Esophagus mucosa (tissue), 1 donor: ENCODE measurements around the gene NSD1. TPM values are rescaled to one million over a fixed set of nuclear protein-coding genes. Genes with fewer than 3 reads are reported as not detected.

Experiments
- ATAC-seq: fragments of 200-7000 bp; cut with Tn5 transposase; one replicate; pipeline ENCODE4 v1.9.1; 2020
- total RNA-seq: library from RNA; stranded (reverse); gene quantifications from one replicate; pipeline ENCODE4 v1.2.4, GENCODE V29; 2023
- donor health status: DM: yes; HTN: yes; CAD: no.

NSD1 gene
- 53.8 TPM for total RNA-seq

DNA sequence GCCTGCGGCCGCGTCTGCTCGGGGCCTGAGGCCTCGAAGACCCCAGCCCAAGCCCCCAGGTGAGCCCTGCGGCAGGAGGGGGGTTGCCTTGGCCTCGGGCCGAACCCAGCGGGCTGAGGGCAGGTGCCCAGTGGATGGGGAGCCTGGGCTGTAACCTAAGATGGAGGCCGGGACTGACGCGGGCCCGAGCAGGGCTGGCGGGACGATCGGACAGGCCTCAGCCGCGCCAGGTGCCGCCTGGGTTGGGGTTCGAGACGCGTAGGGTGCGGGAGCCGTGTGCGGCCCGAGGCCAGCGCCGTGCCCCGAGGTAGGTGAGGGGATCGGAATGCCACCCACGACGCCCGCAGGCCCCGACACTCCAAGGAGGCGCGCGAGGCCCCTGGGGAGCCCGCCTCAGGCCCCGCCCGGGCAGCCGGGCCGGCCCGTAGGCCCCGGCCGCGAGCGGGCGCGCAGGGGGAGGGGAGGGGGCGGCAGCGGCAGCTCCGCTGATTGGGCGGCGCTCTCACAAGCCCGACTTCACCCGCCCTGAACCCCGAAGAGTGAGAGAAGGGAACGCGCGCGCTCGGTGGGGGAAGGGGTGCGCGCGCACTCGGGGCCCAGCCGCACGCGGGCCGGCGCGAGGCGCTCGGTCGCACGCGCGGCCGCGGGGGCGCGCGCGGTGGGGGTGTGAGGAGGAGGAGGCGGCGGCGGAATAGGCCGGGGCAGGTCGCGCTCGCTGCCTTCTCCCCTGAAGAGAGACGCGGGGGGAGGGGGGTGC lies at the start of gene NSD1:
Gene NSD1 (plus strand): TSS at position 678 of the 757 bp plus-strand sequence. CDS start 1,331 bp downstream, outside the sequence.
- peak; percentile 90 for ATAC-seq

DNA sequence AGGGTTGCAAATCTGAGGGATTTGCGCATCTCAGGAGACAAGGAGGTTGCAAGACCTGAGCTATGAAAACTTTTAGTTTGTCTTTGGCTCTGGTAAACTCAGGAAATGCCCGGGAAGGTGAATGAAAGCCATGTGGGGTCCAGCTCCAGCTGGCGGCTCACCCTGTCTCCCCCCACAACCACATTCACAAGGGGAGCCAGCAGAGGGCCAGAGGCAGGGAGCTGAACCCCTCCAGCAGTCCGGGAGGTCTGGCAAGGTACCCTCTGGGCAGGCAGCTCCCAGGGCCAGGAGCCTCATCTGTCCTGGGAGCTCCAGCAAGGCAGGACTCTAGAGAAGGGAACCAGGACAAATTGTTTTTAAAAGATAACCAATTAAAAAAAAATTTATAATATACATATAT lies 49.4 kb upstream of the NSD1 start:
- ATAC-seq: no peak

- no peak for ATAC-seq
These were observed 47.5 kb upstream of the NSD1 start for GRCh38 chr5:177085985-177086653.

- peak; percentile 88 for ATAC-seq
These were observed 46.7 kb upstream of the NSD1 start, which contains the start of gene FGFR4 for GRCh38 chr5:177086654-177087397. TSS of gene FGFR4 (plus strand) at chr5:177086915. CDS start at chr5:177089603, 2,688 bp downstream.

- no peak for ATAC-seq
These were observed 46.1 kb upstream of the NSD1 start for GRCh38 chr5:177087398-177088005.

DNA sequence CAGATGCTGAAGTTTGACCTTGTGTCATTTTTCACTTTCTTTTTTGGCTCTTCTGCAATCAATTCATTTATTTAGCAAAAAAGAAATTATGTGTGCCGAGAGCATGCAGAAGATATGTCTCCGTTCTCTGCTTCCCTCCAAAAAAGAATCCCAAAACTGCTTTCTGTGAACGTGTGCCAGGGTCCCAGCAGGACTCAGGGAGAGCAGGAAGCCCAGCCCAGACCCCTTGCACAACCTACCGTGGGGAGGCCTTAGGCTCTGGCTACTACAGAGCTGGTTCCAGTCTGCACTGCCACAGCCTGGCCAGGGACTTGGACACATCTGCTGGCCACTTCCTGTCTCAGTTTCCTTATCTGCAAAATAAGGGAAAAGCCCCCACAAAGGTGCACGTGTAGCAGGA lies 44.4 kb upstream of the NSD1 start:
- no peak for ATAC-seq

- no peak for ATAC-seq
These were observed 43.5 kb upstream of the NSD1 start for GRCh38 chr5:177089825-177090641.

DNA sequence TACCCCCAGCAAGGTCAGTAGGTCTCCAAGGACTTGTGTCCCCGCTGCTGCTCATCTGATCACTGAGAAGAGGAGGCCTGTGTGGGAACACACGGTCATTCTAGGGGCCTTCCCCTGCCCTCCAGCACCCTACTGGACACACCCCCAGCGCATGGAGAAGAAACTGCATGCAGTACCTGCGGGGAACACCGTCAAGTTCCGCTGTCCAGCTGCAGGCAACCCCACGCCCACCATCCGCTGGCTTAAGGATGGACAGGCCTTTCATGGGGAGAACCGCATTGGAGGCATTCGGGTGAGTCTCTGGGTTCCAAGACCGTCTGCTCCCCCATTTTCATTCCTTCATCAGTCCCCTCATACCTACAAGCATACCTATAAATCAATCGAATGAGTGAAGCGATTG lies 42.8 kb upstream of the NSD1 start:
- ATAC-seq: no peak

GRCh38 chr5:177091232-177091631 lies 42.3 kb upstream of the NSD1 start:
- ATAC-seq: no peak

DNA sequence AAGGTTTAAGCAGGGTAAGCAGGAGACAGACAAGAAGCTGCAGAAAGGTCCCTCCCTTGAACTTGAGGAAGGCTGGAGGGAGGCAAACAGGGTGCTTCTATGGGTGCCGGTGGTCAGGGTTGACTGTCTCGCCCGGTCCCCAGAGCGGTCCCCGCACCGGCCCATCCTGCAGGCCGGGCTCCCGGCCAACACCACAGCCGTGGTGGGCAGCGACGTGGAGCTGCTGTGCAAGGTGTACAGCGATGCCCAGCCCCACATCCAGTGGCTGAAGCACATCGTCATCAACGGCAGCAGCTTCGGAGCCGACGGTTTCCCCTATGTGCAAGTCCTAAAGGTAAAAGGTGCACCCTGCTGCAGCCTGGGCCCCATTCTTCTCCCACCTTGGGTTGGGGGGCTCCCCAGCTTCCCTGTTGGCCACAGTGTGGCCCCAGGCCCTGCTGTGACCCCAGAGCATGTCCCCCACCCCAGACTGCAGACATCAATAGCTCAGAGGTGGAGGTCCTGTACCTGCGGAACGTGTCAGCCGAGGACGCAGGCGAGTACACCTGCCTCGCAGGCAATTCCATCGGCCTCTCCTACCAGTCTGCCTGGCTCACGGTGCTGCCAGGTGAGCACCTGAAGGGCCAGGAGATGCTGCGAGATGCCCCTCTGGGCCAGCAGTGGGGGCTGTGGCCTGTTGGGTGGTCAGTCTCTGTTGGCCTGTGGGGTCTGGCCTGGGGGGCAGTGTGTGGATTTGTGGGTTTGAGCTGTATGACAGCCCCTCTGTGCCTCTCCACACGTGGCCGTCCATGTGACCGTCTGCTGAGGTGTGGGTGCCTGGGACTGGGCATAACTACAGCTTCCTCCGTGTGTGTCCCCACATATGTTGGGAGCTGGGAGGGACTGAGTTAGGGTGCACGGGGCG lies 41.1 kb upstream of the NSD1 start:
- ATAC-seq: no peak

- no peak for ATAC-seq
These were observed 40.4 kb upstream of the NSD1 start for GRCh38 chr5:177093082-177093712.

DNA sequence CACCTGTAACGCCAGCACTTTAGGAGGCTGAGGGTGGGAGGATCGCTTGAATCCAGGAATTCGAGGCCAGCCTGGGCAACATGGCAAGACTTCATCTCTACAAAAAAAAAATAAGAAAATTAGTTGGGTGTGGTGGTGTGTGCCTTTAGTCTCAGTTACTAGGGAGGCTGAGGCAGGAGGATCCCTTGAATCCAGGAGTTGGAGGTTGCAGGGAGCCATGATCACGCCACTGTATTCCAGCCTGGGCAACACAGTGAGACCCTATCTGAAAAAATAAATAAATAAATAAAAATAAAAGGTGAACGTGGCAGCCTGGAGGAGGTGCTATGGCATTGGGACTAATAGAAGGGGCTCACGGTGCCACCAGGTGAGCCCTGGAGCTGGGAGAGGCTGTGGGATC lies 39.8 kb upstream of the NSD1 start:
- ATAC-seq: no peak

DNA sequence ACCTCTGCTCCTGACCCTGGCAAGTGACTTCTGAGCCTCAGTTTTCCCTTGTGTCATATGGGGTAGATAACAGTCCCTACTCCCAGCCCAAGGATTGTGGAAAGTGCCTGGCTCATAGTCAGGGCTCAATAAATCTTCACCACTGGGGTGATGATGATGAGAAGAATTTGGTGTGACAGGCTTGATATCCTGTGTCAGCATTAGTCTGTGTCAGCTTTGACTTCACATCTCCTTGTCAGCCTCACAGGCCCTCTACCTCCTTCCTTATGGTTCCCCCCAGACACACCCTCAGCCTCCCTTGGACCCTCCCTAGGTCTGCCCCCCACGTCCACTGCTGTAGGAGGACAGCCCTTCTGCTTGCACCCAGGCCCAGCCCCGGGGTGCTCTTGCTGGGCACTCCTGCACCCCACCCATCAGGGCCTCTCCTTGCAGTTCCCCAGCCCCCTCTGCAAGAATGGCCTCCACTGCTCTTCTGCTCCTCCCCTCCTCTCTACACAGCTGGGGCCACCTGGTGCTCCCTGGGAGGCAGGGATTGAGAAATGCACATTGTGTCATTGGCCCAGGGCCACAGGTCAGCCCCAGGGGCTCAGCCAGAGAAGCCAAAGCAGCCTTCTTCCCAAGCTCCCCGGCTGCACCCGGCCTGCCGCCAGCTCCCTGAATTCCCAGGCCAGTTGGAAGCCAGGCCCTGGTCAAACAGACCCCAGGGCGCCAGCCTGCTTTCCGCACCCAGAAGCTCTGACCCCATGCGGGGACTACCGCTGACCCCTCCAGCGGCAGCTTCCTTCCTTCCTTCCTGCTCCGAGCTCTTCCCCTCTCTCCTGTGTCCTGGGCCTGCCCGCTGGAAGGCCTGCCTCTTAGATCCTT lies 39.1 kb upstream of the NSD1 start:
- no peak for ATAC-seq

- no peak for ATAC-seq
These were observed 38.4 kb upstream of the NSD1 start for GRCh38 chr5:177095088-177095669.

DNA sequence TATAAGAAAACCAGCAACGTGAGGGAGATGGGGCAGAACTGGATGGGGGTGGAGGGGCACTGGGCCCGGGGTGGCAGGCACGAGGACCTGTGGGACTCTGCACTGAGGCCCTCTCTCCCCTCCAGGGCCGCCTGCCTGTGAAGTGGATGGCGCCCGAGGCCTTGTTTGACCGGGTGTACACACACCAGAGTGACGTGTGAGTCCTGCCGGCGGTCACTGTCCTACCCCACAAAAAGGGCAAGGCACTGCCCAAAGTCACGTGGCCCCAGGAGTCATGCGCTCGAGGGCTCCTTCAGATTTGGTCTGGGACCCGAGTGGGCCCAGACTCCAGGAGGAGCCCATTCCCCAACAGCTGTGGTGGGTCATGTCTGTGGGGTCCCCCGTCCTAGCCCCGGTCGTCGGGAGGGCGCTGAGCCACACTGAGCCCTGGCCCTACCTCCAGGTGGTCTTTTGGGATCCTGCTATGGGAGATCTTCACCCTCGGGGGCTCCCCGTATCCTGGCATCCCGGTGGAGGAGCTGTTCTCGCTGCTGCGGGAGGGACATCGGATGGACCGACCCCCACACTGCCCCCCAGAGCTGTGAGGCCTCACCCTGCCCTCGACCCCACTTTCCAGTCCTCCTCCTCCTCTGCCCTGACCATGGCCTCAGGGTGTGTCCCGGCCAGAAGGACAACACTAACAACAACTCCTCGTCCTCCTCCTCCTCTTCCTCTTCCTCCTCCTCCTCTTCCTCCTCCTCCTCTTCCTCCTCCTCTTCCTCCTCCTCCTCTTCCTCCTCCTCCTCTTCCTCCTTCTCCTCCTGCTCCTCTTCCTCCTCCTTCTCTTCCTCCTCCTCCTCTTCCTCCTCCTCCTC lies 37.2 kb upstream of the NSD1 start:
- ATAC-seq: no peak

DNA sequence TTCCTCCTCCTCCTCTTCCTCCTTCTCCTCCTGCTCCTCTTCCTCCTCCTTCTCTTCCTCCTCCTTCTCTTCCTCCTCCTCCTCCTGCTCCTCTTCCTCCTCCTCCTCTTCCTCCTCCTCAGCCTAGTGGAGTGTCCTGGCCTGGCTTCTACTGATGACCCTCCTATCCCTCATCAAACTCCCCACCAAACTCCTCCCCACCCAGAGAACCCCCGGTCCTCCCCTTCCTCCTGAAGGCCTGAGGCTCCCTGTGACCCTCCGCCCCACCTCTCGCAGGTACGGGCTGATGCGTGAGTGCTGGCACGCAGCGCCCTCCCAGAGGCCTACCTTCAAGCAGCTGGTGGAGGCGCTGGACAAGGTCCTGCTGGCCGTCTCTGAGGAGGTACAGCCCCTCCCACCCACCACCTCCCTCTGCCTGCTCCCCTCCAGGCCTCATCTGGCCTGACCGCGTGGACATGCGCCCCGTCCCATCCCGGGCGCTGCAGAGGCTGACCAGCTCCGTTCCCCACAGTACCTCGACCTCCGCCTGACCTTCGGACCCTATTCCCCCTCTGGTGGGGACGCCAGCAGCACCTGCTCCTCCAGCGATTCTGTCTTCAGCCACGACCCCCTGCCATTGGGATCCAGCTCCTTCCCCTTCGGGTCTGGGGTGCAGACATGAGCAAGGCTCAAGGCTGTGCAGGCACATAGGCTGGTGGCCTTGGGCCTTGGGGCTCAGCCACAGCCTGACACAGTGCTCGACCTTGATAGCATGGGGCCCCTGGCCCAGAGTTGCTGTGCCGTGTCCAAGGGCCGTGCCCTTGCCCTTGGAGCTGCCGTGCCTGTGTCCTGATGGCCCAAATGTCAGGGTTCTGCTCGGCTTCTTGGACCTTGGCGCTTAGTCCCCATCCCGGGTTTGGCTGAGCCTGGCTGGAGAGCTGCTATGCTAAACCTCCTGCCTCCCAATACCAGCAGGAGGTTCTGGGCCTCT lies 36.3 kb upstream of the NSD1 start:
- ATAC-seq: no peak

- no peak for ATAC-seq
These were observed 35.5 kb upstream of the NSD1 start for GRCh38 chr5:177098120-177098469.
